ENCODE data around the gene DNASE1L3. TPM values are rescaled to one million over a fixed set of nuclear protein-coding genes. Genes with fewer than 3 reads are reported as not detected.
A peak's percentile ranks its signal among the peaks of the same experiment; 100 is the strongest.

Gene DNASE1L3
- total and polyA plus RNA-seq, 2 of the 13 experiments (the other 11 are each of a cell fraction or from before 2014, with no cell fraction given), result 0.86 to 1.7 TPM

- no peak for TF ChIP-seq ZBTB49 (CRISPR knock-in tag; IDR thresholded peaks at IDR 0.05; ENCODE audit: borderline replicate concordance)
- TF ChIP-seq CHD4 (IDR thresholded peaks at IDR 0.05; ENCODE audit: borderline replicate concordance, low read length), result no peak
- TF ChIP-seq HIC2 (CRISPR knock-in tag; IDR thresholded peaks at IDR 0.05; ENCODE audit: low read depth), result no peak
- TF ChIP-seq ZMYM2 (CRISPR knock-in tag; IDR thresholded peaks at IDR 0.05), result peak; percentile 60; the same call in 1 of the 2 replicates
- no peak for TF ChIP-seq TBX2 (CRISPR knock-in tag; IDR thresholded peaks at IDR 0.05; ENCODE audit: borderline replicate concordance)
- no peak for TF ChIP-seq PLRG1 (conservative IDR thresholded peaks at IDR 0.05)
- no peak for TF ChIP-seq REL (CRISPR knock-in tag; conservative IDR thresholded peaks at IDR 0.05)
- TF ChIP-seq RNF219 (CRISPR knock-in tag; IDR thresholded peaks at IDR 0.05), result no peak
- TF ChIP-seq KDM4B (CRISPR knock-in tag; IDR thresholded peaks at IDR 0.05), result no peak
- no peak for TF ChIP-seq ZNF326 (CRISPR knock-in tag; IDR thresholded peaks at IDR 0.05; ENCODE audit: borderline replicate concordance)
- TF ChIP-seq YY1 (IDR thresholded peaks at IDR 0.05; ENCODE audit: insufficient read depth, insufficient replicate concordance, low read depth, low read length), result peak; percentile 57
- TF ChIP-seq ZC3H13 (CRISPR knock-in tag; IDR thresholded peaks at IDR 0.05), result no peak
Measured at GRCh38 chr3:58237238-58237940, 26.6 kb upstream of the DNASE1L3 start, which contains the start of gene ABHD6 (continued).
